Stimulated activated CD4-positive, alpha-beta T cell treated with anti-CD3 and anti-CD28 coated beads, Interleukin-12 subunit alpha, Interleukin-12 subunit beta, amount 100 ng/mL, for 24 hours (primary cell): ENCODE data around the gene SAT2.

Experiments
- DNase-seq, 2 experiments: peaks; one replicate each; pipeline ENCODE4 v3.0.0-alpha.2; 2020; ENCODE audit warnings: low read depth in 2 of 2

Gene SAT2

GRCh38 chr17:7591596-7591995 is 36.0 kb downstream of the SAT2 start:
- no peak for DNase-seq

- no peak for DNase-seq
These were observed 36.9 kb downstream of the SAT2 start for GRCh38 chr17:7590743-7591142.

GRCh38 chr17:7589891-7590691 is 37.5 kb downstream of the SAT2 start, which contains the start of gene SOX15:
Gene SOX15, minus strand, starts transcription at chr17:7590094. Its CDS starts 418 bp downstream, at chr17:7589676.
- no peak for DNase-seq

GRCh38 chr17:7589204-7589868 is 38.3 kb downstream of the SAT2 start:
- DNase-seq, result peak; percentile 46 to 49

GRCh38 chr17:7588553-7589203 is 38.9 kb downstream of the SAT2 start:
- DNase-seq, result no peak

- no peak for DNase-seq
These were observed 40.0 kb downstream of the SAT2 start for GRCh38 chr17:7587420-7588151.

GRCh38 chr17:7586673-7587419 is 40.8 kb downstream of the SAT2 start:
- no peak for DNase-seq

- peak; percentile 91 for DNase-seq
These were observed 44.1 kb downstream of the SAT2 start, which contains the start of gene MPDU1 for GRCh38 chr17:7583253-7584109. Gene MPDU1, plus strand, starts transcription at chr17:7583852. Its CDS starts 11 bp downstream, at chr17:7583863.

GRCh38 chr17:7582396-7583252 is 45.0 kb downstream of the SAT2 start:
- no peak for DNase-seq

GRCh38 chr17:7580604-7581575 is 46.7 kb downstream of the SAT2 start:
- DNase-seq, result no peak

- peak in 1 of 2 experiments; percentile 54 for DNase-seq
These were observed 47.6 kb downstream of the SAT2 start for GRCh38 chr17:7579834-7580603.

GRCh38 chr17:7579001-7579833 is 48.4 kb downstream of the SAT2 start, which contains the start of gene CD68:
Gene CD68, plus strand, starts transcription at chr17:7579638. Its CDS starts 40 bp downstream, at chr17:7579678.
- peak; percentile 67 to 68 for DNase-seq

- DNase-seq, result no peak
These were observed 50.1 kb downstream of the SAT2 start for GRCh38 chr17:7577327-7578199.

GRCh38 chr17:7576432-7576937 is 51.1 kb downstream of the SAT2 start:
- no peak for DNase-seq
